ENCODE measurements around the gene DOCK2.

The DOCK2 gene

DNA sequence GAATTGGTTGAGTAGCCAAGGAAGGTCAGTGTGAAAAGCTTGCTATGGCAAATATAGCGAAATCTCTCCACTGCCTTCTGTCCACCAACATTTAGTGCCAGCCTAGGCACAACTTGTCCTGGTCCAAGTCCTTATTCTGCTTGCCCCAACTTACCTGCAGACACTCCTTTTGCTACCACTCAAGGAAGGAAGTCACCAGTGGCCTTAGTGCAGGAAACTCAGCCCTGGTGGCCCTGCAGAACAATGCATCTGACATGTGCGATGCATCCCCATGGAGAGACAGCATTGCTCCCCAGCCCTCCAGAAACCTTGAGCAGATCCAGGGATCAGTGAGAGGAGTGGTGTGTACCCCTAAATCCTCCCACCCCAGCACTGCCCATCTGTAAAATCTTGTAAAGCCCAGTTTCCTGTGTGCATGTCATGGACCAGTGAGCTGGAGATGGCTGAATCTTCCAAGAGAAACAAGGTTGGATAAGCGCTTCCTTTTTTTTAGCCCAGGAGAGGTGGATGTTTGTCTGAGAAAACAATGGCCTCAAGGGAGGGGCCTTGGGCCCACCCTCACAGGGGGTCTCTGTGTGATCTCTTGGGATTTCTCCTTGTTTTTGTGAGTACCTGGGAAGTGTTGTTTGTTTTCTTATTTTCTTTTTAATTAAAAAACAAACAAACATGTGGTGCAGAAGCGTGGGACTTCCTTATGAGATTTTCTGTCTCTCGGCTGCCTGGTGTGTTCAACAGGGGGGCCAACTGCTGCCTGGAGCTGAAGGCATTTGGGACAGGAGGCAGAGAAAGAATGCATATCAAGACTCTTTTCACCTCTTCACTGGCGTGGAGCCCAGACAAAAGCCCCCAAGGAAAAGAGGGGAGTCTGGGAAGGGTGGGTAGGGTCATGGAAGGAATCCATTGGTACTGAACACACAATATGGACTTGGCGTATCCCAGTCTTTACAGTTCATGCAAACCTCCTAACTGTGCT is 472.3 kb downstream of the DOCK2 start:
- H3K4me3 ChIP-seq (replicated peaks; ENCODE audit: low read depth, low read length), result no peak overlapping the region
- DNase-seq (ENCODE audit: low read depth), result no peak
- TF ChIP-seq, protein P1, sequence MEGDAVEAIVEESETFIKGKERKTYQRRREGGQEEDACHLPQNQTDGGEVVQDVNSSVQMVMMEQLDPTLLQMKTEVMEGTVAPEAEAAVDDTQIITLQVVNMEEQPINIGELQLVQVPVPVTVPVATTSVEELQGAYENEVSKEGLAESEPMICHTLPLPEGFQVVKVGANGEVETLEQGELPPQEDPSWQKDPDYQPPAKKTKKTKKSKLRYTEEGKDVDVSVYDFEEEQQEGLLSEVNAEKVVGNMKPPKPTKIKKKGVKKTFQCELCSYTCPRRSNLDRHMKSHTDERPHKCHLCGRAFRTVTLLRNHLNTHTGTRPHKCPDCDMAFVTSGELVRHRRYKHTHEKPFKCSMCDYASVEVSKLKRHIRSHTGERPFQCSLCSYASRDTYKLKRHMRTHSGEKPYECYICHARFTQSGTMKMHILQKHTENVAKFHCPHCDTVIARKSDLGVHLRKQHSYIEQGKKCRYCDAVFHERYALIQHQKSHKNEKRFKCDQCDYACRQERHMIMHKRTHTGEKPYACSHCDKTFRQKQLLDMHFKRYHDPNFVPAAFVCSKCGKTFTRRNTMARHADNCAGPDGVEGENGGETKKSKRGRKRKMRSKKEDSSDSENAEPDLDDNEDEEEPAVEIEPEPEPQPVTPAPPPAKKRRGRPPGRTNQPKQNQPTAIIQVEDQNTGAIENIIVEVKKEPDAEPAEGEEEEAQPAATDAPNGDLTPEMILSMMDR (IDR thresholded peaks at IDR 0.05; ENCODE audit: low read length, missing control alignments), result no peak

DNA sequence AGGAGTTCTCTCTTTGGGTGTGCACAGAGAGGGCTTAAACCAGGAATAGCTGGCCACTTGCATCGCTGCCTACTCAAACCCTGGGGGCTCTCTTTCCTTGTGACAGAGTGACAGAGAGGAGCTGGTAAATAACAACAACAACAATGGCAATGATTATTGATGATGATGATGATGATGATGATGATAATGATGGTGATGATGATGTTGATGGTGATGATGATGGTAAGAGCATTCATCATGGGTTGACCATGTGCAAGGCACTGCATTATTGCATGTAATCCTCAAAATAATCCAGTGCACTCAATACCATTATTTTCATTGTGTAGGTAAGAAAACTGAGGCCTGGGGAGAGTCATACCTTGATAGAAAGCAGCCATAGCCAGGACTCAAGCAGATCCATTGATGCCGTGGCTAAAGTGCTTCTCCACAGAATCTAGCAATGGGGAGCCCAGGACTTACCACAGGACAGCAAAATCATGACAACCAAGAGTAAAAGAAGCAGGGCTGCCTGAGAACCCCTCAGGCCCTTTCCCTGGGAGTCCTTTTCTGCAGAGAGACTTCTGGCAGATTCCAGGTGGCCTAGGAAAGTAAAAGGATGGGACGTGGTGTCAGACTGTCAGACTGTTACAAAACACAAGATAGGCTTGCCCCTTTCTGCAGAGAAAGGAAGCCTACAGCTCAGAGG is 473.5 kb downstream of the DOCK2 start:
- no peak for DNase-seq (ENCODE audit: low read depth)
- H3K4me3 ChIP-seq (replicated peaks; ENCODE audit: low read depth, low read length), result no peak overlapping the region
- TF ChIP-seq, protein P1 (IDR thresholded peaks at IDR 0.05; ENCODE audit: low read length, missing control alignments), result no peak

DNA sequence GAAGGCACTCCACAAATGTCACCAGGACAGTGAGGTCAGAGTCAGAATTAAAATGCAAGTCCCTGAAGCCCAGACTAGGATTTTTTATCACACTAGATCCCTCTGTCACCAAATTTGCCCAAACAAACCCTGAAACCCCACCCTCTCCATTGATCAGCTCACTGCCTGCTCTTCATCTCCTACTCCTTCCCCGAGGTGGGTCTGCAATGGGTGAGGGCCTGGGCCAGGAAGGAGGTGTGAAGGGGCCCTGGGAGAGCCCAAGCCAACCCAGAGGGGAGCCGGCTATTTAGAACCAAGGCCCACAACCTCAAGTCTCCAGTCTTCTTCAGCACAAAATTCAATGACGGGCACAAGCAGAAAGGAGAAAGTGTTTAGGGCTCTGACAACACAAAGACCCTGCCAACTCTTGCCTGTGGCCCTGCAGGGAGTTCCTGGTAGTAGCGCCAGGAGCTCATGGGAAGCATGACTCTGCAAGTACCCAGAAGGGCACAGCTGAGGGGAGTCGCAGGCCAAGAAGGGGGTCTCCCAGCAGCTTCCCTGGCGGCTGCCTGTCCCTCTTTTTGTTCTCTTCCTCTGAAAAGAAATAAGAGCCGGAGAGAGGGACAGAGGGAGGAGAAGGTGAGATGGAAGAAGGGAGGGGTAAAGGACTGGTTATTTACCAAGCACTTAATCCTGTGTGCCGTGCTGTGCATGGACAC is 474.2 kb downstream of the DOCK2 start:
- TF ChIP-seq, protein P1 (IDR thresholded peaks at IDR 0.05; ENCODE audit: low read length, missing control alignments), result no peak
- H3K4me3 ChIP-seq (replicated peaks; ENCODE audit: low read depth, low read length), result no peak overlapping the region
- DNase-seq (ENCODE audit: low read depth), result no peak

DNA sequence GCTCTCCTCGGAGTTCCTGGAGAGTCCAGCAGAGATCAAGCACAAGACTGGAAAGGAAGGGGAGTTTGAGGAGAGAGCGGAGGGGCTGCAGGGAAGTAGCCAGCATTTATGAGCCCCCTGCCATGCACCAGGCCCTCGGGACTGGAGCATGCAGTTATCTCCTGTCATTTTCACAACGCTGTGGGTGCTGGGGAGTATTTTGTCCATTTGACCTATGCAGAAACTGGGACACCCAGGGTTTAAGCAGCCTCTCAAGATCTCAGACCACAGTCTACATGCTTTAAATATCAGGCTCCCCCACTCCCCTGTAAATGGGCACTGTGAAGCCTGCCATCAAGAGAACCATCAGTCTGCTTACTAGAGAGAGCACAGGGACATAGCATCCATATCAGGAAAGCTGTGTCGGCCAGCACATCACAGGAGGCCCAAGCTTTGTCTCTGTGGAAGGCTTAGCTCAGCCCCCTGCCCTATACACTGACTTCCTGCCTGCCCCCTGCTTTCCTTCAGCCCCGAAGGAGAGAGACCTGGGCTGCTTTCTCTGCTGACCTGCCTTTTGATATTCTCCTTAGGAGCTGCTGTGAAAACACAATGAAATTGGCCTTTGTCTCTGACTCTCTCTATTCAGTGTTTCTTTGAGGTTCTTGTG is 475.9 kb downstream of the DOCK2 start:
- TF ChIP-seq, protein P1 (IDR thresholded peaks at IDR 0.05; ENCODE audit: low read length, missing control alignments), result no peak
- no peak overlapping the region for H3K4me3 ChIP-seq (replicated peaks; ENCODE audit: low read depth, low read length)
- DNase-seq (ENCODE audit: low read depth), result no peak

DNA sequence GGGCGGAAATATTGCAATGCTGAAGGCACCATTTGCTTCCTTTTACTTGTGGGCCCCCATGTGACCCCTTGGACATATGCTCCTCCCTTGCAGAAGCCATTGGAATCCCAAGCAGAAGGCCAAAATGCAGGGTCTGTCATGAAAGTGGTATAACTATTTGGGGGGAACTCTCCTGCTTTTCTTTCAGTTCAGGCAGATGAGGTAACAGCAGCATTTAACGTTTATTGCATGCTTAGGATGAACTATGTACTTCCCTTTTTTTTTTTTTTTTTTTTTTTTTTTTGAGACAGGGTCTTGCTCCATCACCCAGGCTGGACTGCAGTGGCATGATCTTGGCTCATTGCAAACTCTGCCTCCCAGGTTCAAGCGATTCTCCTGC is 476.4 kb downstream of the DOCK2 start:
- TF ChIP-seq, protein P1 (IDR thresholded peaks at IDR 0.05; ENCODE audit: low read length, missing control alignments), result no peak
- H3K4me3 ChIP-seq (replicated peaks; ENCODE audit: low read depth, low read length), result no peak overlapping the region

DNA sequence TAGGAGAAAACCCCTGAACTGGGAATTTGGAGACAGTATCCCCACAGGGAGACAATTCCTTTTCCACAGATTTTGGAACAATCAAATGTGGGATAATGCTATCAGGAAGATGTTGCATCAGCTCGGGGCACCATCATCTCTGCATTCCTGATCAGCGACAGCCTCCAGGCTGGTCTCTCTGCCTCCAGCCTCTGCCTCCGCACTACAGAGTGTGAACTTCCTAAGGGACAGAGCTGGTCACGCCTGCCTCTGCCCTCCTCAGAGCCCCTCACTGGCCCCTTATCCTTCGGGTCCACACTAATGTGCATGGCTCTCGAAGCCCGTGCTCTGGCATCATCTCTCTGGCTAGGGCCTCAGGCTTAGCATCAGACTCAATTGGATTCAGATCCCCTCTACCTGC is 477.2 kb downstream of the DOCK2 start:
- H3K4me3 ChIP-seq (replicated peaks; ENCODE audit: low read depth, low read length), result no peak overlapping the region
- no peak for DNase-seq (ENCODE audit: low read depth)
- TF ChIP-seq, protein P1 (IDR thresholded peaks at IDR 0.05; ENCODE audit: low read length, missing control alignments), result no peak

More for the DNA sequence above, 476.4 kb downstream of the DOCK2 start:
- no peak for DNase-seq (ENCODE audit: low read depth)
